ENCODE data around the gene PPARA. TPM values are rescaled to one million over a fixed set of nuclear protein-coding genes. Genes with fewer than 3 reads are reported as not detected.

PPARA gene
- total and polyA plus RNA-seq, 2 donors (not counting 1 experiment from before 2014, with no cell fraction given), result 10.2 to 17.5 TPM

- Histone ChIP-seq H3K4me3 (replicated peaks in 1 of 4; ENCODE audit: control extremely low read depth in 1 of 4, insufficient read depth in 1 of 4, low read depth in 3 of 4, low read length in 4 of 4) (no peak overlapping the region), H2AFZ (ENCODE audit: low read length) (no peak overlapping the region), H3K36me3 (ENCODE audit: control insufficient read depth, insufficient read depth, low read length) (no peaks in the 10 kb centered on the region), H3K27ac (ENCODE audit: insufficient read depth, low read length) (no peak overlapping the region), H3K4me1 (ENCODE audit: control insufficient read depth, extremely low read depth, insufficient read depth, low read length) (peaks cover 2% of the 10 kb centered on the region), H3K9ac (ENCODE audit: insufficient read depth, low read length) (no peak overlapping the region), H3K79me2 (ENCODE audit: control insufficient read depth, insufficient read depth, low read length) (no peaks in the 10 kb centered on the region), H3K4me2 (ENCODE audit: extremely low read depth, insufficient read depth, low read length) (no peak overlapping the region), H3K9me3 (ENCODE audit: control insufficient read depth, insufficient read depth, low read depth, low read length) (no peaks in the 10 kb centered on the region), H4K20me1 (ENCODE audit: control insufficient read depth, extremely low read depth, insufficient read depth, low read length) (no peaks in the 10 kb centered on the region), H3K27me3 (ENCODE audit: control insufficient read depth, insufficient read depth, low read length) (peaks cover 32% of the 10 kb centered on the region)
- no peak for DNase-seq (ENCODE audit: low read depth in 2 of 2)
- no peak for TF ChIP-seq EZH2 (IDR thresholded peaks at IDR 0.05; ENCODE audit: low read length, missing control alignments)
- TF ChIP-seq CTCF (conservative IDR thresholded peaks at IDR 0.05 in 1 of 2, IDR thresholded peaks at IDR 0.05 in 1 of 2; ENCODE audit: low read depth in 1 of 2, low read length in 2 of 2), result no peak
Measured at GRCh38 chr22:46148336-46148735, 2.0 kb upstream of the PPARA start.

GRCh38 chr22:46148816-46149511, 1.4 kb upstream of the PPARA start:
- H3K27me3 ChIP-seq (ENCODE audit: control insufficient read depth, insufficient read depth, low read length), result peaks cover 30% of the 10 kb centered on the region
- peaks cover 2% of the 10 kb centered on the region for H3K4me1 ChIP-seq (ENCODE audit: control insufficient read depth, extremely low read depth, insufficient read depth, low read length)
- no peaks in the 10 kb centered on the region for H3K79me2 ChIP-seq (ENCODE audit: control insufficient read depth, insufficient read depth, low read length)
- H3K9ac ChIP-seq (ENCODE audit: insufficient read depth, low read length), result no peak overlapping the region
- no peaks in the 10 kb centered on the region for H3K36me3 ChIP-seq (ENCODE audit: control insufficient read depth, insufficient read depth, low read length)
- H3K4me2 ChIP-seq (ENCODE audit: extremely low read depth, insufficient read depth, low read length), result peak overlapping the region; percentile 81
- H3K4me3 ChIP-seq (replicated peaks in 1 of 4; ENCODE audit: control extremely low read depth in 1 of 4, insufficient read depth in 1 of 4, low read depth in 3 of 4, low read length in 4 of 4), result peak overlapping the region in 1 of 4 experiments; percentile 68
- H2AFZ ChIP-seq (ENCODE audit: low read length), result no peak overlapping the region
- H4K20me1 ChIP-seq (ENCODE audit: control insufficient read depth, extremely low read depth, insufficient read depth, low read length), result no peaks in the 10 kb centered on the region
- no peak overlapping the region for H3K27ac ChIP-seq (ENCODE audit: insufficient read depth, low read length)
- DNase-seq (ENCODE audit: low read depth in 2 of 2), result no peak
- H3K9me3 ChIP-seq (ENCODE audit: control insufficient read depth, insufficient read depth, low read depth, low read length), result no peaks in the 10 kb centered on the region
- no peak for TF ChIP-seq CTCF (conservative IDR thresholded peaks at IDR 0.05 in 1 of 2, IDR thresholded peaks at IDR 0.05 in 1 of 2; ENCODE audit: low read depth in 1 of 2, low read length in 2 of 2)
- no peak for TF ChIP-seq EZH2 (IDR thresholded peaks at IDR 0.05; ENCODE audit: low read length, missing control alignments)

- Histone ChIP-seq H3K27me3 (ENCODE audit: control insufficient read depth, insufficient read depth, low read length) (peaks cover 30% of the 10 kb centered on the region), H3K4me2 (ENCODE audit: extremely low read depth, insufficient read depth, low read length) (peak overlapping the region; percentile 81), H3K4me1 (ENCODE audit: control insufficient read depth, extremely low read depth, insufficient read depth, low read length) (peaks cover 2% of the 10 kb centered on the region), H3K36me3 (ENCODE audit: control insufficient read depth, insufficient read depth, low read length) (no peaks in the 10 kb centered on the region), H3K9me3 (ENCODE audit: control insufficient read depth, insufficient read depth, low read depth, low read length) (no peaks in the 10 kb centered on the region), H3K4me3 (replicated peaks in 1 of 4; ENCODE audit: control extremely low read depth in 1 of 4, insufficient read depth in 1 of 4, low read depth in 3 of 4, low read length in 4 of 4) (peak overlapping the region; percentile 40 to 68 (median 50)), H2AFZ (ENCODE audit: low read length) (peak overlapping the region; percentile 55), H3K27ac (ENCODE audit: insufficient read depth, low read length) (no peak overlapping the region), H3K9ac (ENCODE audit: insufficient read depth, low read length) (peak overlapping the region; percentile 44), H3K79me2 (ENCODE audit: control insufficient read depth, insufficient read depth, low read length) (no peaks in the 10 kb centered on the region), H4K20me1 (ENCODE audit: control insufficient read depth, extremely low read depth, insufficient read depth, low read length) (no peaks in the 10 kb centered on the region)
- no peak for DNase-seq (ENCODE audit: low read depth in 2 of 2)
- TF ChIP-seq CTCF (conservative IDR thresholded peaks at IDR 0.05 in 1 of 2, IDR thresholded peaks at IDR 0.05 in 1 of 2; ENCODE audit: low read depth in 1 of 2, low read length in 2 of 2) (no peak), EZH2 (IDR thresholded peaks at IDR 0.05; ENCODE audit: low read length, missing control alignments) (peak; percentile 84)
Measured at GRCh38 chr22:46149512-46150033, 753 bp upstream of the PPARA start.

Measured in fibroblast of lung (primary cell).